Mucosa of rectum (tissue), 2 donors: ENCODE data around the gene SLC30A4.
"Not testable (repeated sequence)": the region's sequence is repeated elsewhere in the genome, so short reads cannot be mapped to it uniquely, and the experiment has no call there.

Experiments used
- H3K27ac ChIP-seq, 2 donors: one replicate each; pipeline ENCODE4 v1.7.0; 2013; ENCODE audit warnings: inconsistent platforms in 2 of 2, low read depth in 2 of 2, low read length in 2 of 2
- H3K27me3 ChIP-seq, 2 donors: one replicate each; pipeline ENCODE4 v1.7.0; 2013; ENCODE audit warnings: low read length in 2 of 2; ENCODE audit not compliant: control insufficient read depth in 2 of 2, insufficient read depth in 2 of 2
- H3K36me3 ChIP-seq, 2 donors: one replicate each; pipeline ENCODE4 v1.7.0; 2013; ENCODE audit warnings: low read length in 2 of 2; ENCODE audit not compliant: control insufficient read depth in 2 of 2, insufficient read depth in 2 of 2
- H3K4me1 ChIP-seq, 2 donors: one replicate each; pipeline ENCODE4 v1.7.0; 2013; ENCODE audit warnings: low read length in 2 of 2, mild to moderate bottlenecking in 1 of 2; ENCODE audit not compliant: control insufficient read depth in 2 of 2, insufficient read depth in 2 of 2
- H3K4me3 ChIP-seq, 2 donors: one replicate each; pipeline ENCODE4 v1.7.0; 2013; ENCODE audit warnings: low read length in 2 of 2
- H3K9ac ChIP-seq, 2 donors: one replicate each; pipeline ENCODE4 v1.7.0; 2013; ENCODE audit warnings: low read length in 2 of 2, low read depth in 1 of 2, mild to moderate bottlenecking in 1 of 2
- H3K9me3 ChIP-seq, 2 donors: one replicate each; pipeline ENCODE4 v1.7.0; 2013; ENCODE audit warnings: low read length in 2 of 2; ENCODE audit not compliant: control insufficient read depth in 2 of 2
- donor health status: healthy.
- donor health status: Normal muscosa, but diverticular disease.

Gene SLC30A4

DNA sequence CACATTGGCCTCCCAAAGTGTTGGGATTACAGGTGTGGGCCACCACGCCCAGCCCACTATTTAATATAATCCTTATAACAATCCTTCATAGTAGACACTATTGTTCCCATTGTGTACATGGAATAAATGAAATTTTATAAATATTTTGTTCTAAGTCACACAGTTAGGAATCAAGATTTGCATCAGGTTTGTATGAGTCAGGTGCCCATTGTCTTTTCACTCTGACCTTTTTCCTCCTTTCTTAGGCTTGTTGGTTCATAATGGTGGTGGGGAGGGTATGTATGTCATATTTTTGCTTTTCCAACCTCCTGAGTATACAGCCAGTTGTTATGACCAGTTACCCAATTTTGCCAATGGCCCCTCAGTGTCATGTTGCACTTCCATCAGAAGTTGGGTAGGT is 18.0 kb upstream of the SLC30A4 start:
- Histone ChIP-seq H3K4me3 (no peak overlapping the region), H3K4me1 (peaks cover 0 to 7% of the 10 kb centered on the region in 2 donors), H3K27ac (no peak overlapping the region), H3K9ac (no peak overlapping the region), H3K36me3 (no peaks in the 10 kb centered on the region), H3K9me3 (no peaks in the 10 kb centered on the region), H3K27me3 (no peaks in the 10 kb centered on the region)

DNA sequence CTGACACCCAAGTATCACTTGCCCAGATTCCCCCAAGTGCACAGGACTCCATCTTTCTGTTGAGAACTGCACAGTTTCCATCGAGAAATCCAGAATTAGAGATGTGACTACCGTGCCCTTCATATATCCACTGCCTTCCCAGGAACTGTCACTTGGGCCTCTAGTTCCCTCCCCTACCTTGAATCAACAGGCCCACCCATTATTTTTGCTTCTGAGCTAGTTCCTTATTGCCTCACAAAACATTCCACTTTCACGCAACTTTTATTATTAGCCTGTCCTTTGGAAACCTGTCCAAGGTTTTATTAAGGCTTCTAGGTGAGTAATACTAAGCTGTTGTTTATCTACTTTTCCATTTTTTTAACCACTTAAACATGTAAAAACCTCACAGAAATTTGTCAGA is 17.1 kb upstream of the SLC30A4 start:
- H3K4me3 ChIP-seq = no peak overlapping the region
- H3K27ac ChIP-seq = peak overlapping the region in 1 of 2 donors; percentile 6
- H3K9me3 ChIP-seq = no peaks in the 10 kb centered on the region
- no peaks in the 10 kb centered on the region for H3K27me3 ChIP-seq
- H3K36me3 ChIP-seq = no peaks in the 10 kb centered on the region
- H3K4me1 ChIP-seq = peaks cover 0 to 12% of the 10 kb centered on the region in 2 donors
- no peak overlapping the region for H3K9ac ChIP-seq

DNA sequence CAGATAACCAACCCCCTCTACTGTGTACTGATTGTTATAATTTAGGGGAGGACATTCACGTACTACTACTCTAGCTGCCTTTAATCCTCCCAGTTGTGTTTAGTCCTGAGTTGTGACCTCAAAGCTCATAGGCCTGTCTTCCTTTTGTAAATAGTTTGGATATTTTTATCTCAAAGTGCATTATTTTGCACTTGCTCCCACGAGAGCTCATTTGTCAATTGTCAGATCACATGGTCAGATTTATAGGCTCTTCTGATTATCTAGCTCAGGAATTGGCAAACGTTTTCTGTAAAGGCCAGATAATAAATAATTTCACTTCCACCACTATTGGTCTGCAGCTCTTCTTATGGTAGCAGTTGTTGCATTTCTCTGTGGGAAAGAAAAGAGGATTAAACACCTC is 14.4 kb upstream of the SLC30A4 start:
- no peaks in the 10 kb centered on the region for H3K27me3 ChIP-seq
- H3K9me3 ChIP-seq = no peaks in the 10 kb centered on the region
- no peak overlapping the region for H3K9ac ChIP-seq

DNA sequence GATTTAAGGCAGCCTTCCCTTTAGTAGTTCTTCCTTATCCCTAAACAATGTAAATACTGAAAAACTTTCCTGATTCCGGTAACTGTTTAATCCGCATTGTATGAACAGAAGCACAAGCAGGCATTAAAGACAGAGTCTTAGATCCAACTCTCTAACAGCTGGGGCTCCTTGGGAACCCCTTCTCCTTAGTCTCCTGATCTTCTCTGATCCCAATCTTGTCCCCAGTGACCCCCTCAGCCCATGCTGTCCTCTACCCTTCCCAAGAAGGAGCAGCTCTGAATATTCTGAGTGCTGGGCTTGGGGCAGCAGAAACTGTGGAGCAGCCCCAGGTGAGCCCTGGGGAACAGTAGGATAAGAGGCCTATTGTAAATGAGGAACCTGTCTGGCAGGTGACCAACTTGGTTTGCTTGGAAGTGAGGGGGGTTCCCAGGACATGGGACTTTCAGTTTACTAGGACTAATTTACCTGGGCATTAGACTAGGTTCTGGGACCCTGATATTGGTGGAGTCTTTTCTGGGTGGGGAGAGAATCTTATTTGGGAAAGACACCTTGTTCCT is 13.0 kb upstream of the SLC30A4 start:
- H3K4me3 ChIP-seq = no peak overlapping the region

More for the DNA sequence above, 14.4 kb upstream of the SLC30A4 start:
- no peak overlapping the region for H3K27ac ChIP-seq
- H3K4me3 ChIP-seq = no peak overlapping the region
- H3K4me1 ChIP-seq = peaks cover 0 to 12% of the 10 kb centered on the region in 2 donors
- H3K36me3 ChIP-seq = no peaks in the 10 kb centered on the region

DNA sequence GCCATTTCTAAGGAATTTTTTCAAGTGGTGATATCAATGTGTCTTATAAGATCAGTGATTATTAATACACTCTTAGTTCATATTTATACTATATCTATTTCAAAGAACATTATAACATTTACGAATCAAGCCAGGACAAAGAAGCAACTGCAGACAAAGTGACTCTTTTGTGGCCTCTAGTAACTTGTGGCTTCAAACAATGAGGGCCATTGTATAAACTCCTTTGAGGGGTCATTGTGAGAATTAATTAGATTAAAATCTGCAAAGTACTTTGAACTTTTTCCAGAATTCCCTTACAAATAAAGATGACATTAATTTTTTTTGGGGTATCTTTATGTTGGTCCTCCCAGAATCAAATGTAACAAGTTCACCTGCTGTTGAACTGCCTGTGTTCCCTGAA is 12.3 kb upstream of the SLC30A4 start:
- Histone ChIP-seq H3K9me3 (no peaks in the 10 kb centered on the region), H3K27me3 (no peaks in the 10 kb centered on the region), H3K27ac (no peak overlapping the region), H3K4me1 (peaks cover 0 to 12% of the 10 kb centered on the region in 2 donors), H3K36me3 (no peaks in the 10 kb centered on the region), H3K4me3 (no peak overlapping the region), H3K9ac (no peak overlapping the region)

More for the DNA sequence above, 13.0 kb upstream of the SLC30A4 start:
- Histone ChIP-seq H3K9ac (no peak overlapping the region), H3K4me1 (peaks cover 0 to 12% of the 10 kb centered on the region in 2 donors), H3K9me3 (no peaks in the 10 kb centered on the region), H3K27me3 (no peaks in the 10 kb centered on the region), H3K36me3 (no peaks in the 10 kb centered on the region), H3K27ac (no peak overlapping the region)

DNA sequence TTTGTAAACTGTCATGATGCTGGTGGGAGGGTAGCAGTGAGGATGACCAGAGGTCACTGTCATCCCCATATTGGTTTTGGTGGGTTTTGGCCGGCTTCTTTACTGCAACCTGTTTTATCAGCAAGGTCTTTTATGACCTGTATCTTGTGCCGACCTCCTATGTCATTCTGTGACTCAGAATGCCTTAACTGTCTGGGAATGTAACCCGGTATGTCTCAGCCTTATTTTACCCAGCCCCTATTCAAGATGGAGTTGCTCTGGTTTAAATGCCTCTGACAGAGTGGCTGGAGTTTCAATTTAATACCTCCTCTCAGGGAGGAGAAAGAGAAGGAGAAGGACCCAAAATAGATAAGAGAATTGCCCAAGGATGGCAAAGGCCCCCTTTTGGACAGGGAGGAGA is 10.3 kb upstream of the SLC30A4 start:
- H3K36me3 ChIP-seq, H3K4me1 ChIP-seq, H3K9ac ChIP-seq, H3K27ac ChIP-seq, H3K27me3 ChIP-seq, H3K4me3 ChIP-seq, H3K9me3 ChIP-seq: not testable (repeated sequence)

DNA sequence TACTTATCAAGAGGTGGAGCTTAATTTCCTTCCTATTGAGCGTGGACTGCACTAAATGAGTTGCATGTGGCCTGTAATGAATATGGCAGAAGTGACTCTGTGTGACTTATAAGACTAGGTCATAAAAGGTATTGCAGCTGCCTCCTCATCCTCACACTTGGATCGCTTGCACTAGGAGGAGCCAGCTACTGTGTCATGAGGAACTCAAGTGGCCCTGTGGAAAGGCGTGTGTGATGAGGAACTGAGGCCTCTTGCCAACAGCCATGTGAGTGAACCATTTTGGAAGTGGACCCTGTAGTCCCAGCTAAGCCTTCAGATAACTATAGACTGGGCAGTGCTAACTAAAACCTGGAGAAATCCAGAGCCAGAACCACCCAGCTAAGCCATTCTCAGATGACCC is 7.1 kb upstream of the SLC30A4 start:
- H3K9ac ChIP-seq = no peak overlapping the region
- no peak overlapping the region for H3K4me3 ChIP-seq
- no peaks in the 10 kb centered on the region for H3K27me3 ChIP-seq
- H3K36me3 ChIP-seq = no peaks in the 10 kb centered on the region
- no peak overlapping the region for H3K27ac ChIP-seq
- no peaks in the 10 kb centered on the region for H3K9me3 ChIP-seq
- H3K4me1 ChIP-seq = peaks cover 0 to 6% of the 10 kb centered on the region in 2 donors

DNA sequence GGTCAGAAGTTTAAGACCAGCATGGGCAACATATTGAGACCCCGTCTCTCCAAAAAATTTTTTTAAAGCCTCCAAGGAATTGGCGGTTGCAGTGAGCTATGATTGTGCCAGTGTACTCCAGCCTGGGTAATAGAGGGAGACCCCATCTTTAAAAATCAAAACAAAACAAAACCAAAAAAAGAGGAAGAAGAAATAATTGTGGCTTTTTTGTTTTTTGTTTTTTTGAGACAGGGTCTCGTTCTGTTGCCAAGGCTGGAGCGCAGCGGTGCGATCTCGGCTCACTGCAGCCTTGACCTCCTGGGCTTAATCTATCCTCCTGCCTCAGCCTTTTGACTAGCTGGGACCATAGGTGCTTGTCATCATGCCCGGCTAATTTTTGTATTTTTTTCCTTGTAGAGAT is 4.5 kb upstream of the SLC30A4 start:
- no peak overlapping the region for H3K9ac ChIP-seq
- H3K4me3 ChIP-seq = no peak overlapping the region
- no peaks in the 10 kb centered on the region for H3K9me3 ChIP-seq
- no peak overlapping the region for H3K27ac ChIP-seq
- peaks cover 4 to 6% of the 10 kb centered on the region in 2 donors for H3K4me1 ChIP-seq
- H3K36me3 ChIP-seq = no peaks in the 10 kb centered on the region
- no peaks in the 10 kb centered on the region for H3K27me3 ChIP-seq

DNA sequence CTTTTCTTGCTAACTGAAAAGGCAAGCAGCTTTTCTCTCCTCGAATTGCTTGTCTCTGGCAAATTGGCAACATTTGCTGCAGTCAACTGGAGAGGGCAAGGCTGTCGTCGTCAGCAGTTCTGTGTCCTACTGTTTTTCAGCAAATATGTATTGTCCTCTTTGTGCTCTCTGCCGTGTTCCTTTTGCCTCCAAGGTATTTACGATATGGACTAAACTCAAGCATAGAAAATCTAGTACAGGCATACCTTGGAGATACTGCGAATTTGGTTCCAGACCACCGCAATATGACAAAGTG is 558 bp upstream of the SLC30A4 start:
- H3K36me3 ChIP-seq = peaks cover 2 to 4% of the 10 kb centered on the region in 2 donors
- no peaks in the 10 kb centered on the region for H3K9me3 ChIP-seq
- H3K9ac ChIP-seq = peak overlapping the region; percentile 69 to 94
- peak overlapping the region; percentile 81 to 87 for H3K4me3 ChIP-seq
- no peaks in the 10 kb centered on the region for H3K27me3 ChIP-seq
- peaks cover 11 to 16% of the 10 kb centered on the region in 2 donors for H3K4me1 ChIP-seq
- H3K27ac ChIP-seq = peak overlapping the region; percentile 82 to 88

DNA sequence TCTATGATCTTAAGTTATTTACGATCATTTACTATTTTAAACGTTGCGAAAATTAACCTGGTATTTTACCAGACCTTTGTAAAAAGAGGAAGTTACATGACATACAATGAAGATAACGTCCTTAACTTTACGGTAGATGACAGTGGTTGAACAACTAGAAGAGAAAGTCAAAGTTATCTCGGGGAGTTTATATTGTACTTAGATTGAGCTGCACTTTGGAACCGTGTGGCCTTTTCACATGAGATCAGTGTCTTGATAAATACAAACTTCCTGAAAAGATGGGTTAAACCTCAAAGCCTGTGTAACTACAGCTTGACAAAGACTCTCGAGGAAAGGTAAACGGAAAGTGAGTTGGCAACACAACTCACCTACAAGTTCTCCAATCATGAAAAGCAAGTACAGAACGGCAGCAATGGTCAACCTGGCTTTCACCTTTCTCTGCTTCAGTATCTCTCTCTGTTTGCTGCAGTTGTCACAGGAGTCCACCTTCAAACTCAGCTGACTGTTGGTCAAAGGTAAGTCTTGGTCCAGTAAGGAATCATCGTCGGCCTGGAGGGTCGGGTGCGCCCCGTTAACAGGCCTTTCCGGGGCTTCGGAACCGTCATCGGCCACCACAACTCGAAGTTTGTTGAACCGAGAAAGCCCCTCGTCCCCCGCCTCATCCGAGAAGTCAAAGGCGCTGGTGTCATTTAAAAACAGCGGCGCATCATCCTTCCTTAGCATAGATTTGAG is 793 bp downstream of the SLC30A4 start:
- H3K4me1 ChIP-seq = peaks cover 11 to 15% of the 10 kb centered on the region in 2 donors
- no peaks in the 10 kb centered on the region for H3K9me3 ChIP-seq
- H3K4me3 ChIP-seq = peak overlapping the region; percentile 81 to 87
- peaks cover 6 to 8% of the 10 kb centered on the region in 2 donors for H3K36me3 ChIP-seq
- H3K27ac ChIP-seq = peak overlapping the region; percentile 81 to 88
- H3K9ac ChIP-seq = peak overlapping the region; percentile 60 to 69
- no peaks in the 10 kb centered on the region for H3K27me3 ChIP-seq
